ENCODE results near the gene TMEM220.

DNA sequence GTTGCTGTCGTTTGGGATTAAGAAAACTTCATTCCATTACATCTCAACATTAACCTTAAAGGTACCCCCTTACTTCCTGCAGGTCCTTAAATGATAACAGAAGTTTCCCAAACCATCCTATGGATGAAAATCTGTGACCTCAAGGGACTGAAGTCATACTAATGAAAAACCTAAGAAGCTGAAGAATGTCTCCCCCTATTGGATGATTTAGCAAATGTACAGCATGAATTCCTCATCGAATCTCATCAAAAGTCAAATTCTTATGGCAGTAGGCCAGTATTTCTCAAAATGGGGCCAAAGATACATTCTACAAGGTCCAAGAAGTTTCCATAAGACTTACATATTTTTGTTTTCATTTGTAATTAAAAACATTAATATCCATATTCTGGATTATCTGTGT is 46.0 kb downstream of the TMEM220 start:
- TF ChIP-seq, protein P1, sequence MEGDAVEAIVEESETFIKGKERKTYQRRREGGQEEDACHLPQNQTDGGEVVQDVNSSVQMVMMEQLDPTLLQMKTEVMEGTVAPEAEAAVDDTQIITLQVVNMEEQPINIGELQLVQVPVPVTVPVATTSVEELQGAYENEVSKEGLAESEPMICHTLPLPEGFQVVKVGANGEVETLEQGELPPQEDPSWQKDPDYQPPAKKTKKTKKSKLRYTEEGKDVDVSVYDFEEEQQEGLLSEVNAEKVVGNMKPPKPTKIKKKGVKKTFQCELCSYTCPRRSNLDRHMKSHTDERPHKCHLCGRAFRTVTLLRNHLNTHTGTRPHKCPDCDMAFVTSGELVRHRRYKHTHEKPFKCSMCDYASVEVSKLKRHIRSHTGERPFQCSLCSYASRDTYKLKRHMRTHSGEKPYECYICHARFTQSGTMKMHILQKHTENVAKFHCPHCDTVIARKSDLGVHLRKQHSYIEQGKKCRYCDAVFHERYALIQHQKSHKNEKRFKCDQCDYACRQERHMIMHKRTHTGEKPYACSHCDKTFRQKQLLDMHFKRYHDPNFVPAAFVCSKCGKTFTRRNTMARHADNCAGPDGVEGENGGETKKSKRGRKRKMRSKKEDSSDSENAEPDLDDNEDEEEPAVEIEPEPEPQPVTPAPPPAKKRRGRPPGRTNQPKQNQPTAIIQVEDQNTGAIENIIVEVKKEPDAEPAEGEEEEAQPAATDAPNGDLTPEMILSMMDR (IDR thresholded peaks at IDR 0.05; ENCODE audit: poor library complexity), result peak; percentile 35
- TF ChIP-seq EZH2 (IDR thresholded peaks at IDR 0.05; ENCODE audit: borderline replicate concordance) (no peak), EZH2phosphoT487 (IDR thresholded peaks at IDR 0.05; ENCODE audit: low read depth, severe bottlenecking, unreplicated experiment) (no peak)

Data from hepatocyte (in vitro differentiated cells).